Measurements from ENCODE around the gene TGM4. TPM values are rescaled to one million over a fixed set of nuclear protein-coding genes. Genes with fewer than 3 reads are reported as not detected.

Gene TGM4
- total and polyA plus RNA-seq, 9 of the 15 experiments (the other 6 are each of a cell fraction or from before 2014, with no cell fraction given): not detected

- TF ChIP-seq ZNF124 (CRISPR knock-in tag; IDR thresholded peaks at IDR 0.05): no peak
These were observed 43.2 kb upstream of the TGM4 start (continued) for GRCh38 chr3:44831232-44831631.

- Histone ChIP-seq H3K9me1 (ENCODE audit: control insufficient read depth, insufficient read depth, low read length) (no peaks in the 10 kb centered on the region), H4K20me1 (replicated peaks; ENCODE audit: control insufficient read depth, insufficient read depth, low read length) (no peaks in the 10 kb centered on the region), H3K4me2 (ENCODE audit: insufficient read depth, low read length) (no peak overlapping the region), H3K36me3 (ENCODE audit: control insufficient read depth, insufficient read depth, low read length) (peaks cover 72% of the 10 kb centered on the region), H3K4me3 (no peak overlapping the region), H3K4me1 (replicated peaks in 1 of 2; ENCODE audit: control insufficient read depth in 2 of 2, insufficient read depth in 2 of 2, low read length in 2 of 2) (no peaks in the 10 kb centered on the region), H3K9ac (ENCODE audit: insufficient read depth in 1 of 2, low read depth in 2 of 2, low read length in 2 of 2) (no peak overlapping the region), H3K9me3 (replicated peaks; ENCODE audit: control insufficient read depth, insufficient read depth, low read depth, low read length) (peaks cover 4% of the 10 kb centered on the region), H3K79me2 (ENCODE audit: control insufficient read depth, insufficient read depth, low read length) (no peaks in the 10 kb centered on the region), H3K27me3 (ENCODE audit: control insufficient read depth in 2 of 2, insufficient read depth in 2 of 2, low read length in 2 of 2) (no peaks in the 10 kb centered on the region), H3K27ac (ENCODE audit: extremely low read depth, low read depth, low read length) (no peak overlapping the region), H2AFZ (ENCODE audit: low read depth, low read length) (no peak overlapping the region)
- no TSS peak for BruUV-seq (replicated peaks)
- CTCF ChIA-PET (ENCODE audit: low intra/inter-chr PET ratio): no interaction called here
- intact Hi-C loops (cut with micrococcal nuclease) (no loop called here), in situ Hi-C loops (cut with MboI) (no loop called here)
- DNase-seq (ENCODE audit: extremely low read depth in 1 of 4, low spot score in 3 of 4) (no peak), FAIRE-seq (no peak), ATAC-seq (no peak)
- 100% methylated on average over 1 of the region's 1 CpG for WGBS (ENCODE audit: insufficient coverage, low coverage, missing lambda C conversion rate)
- POLR2A ChIA-PET: interaction anchor here (1.0 to 1.3 kb wide), 3 partner anchors 14 to 32 kb away, joined by 3 to 4 read pairs (median 3); no protein-coding TSS in a partner anchor
- TF ChIP-seq L3MBTL2 (IDR thresholded peaks at IDR 0.05) (no peak), PHTF2 (CRISPR knock-in tag; IDR thresholded peaks at IDR 0.05) (no peak), NCOA1 (IDR thresholded peaks at IDR 0.05; ENCODE audit: low read depth) (no peak)
These were observed 42.4 kb upstream of the TGM4 start for GRCh38 chr3:44832032-44832431.

GRCh38 chr3:44832965-44833364 lies 41.4 kb upstream of the TGM4 start:
- H3K79me2 ChIP-seq (ENCODE audit: control insufficient read depth, insufficient read depth, low read length): no peaks in the 10 kb centered on the region
- WGBS (ENCODE audit: insufficient coverage, low coverage, missing lambda C conversion rate): 97% methylated on average over 2 of the region's 2 CpGs
- H3K27ac ChIP-seq (ENCODE audit: extremely low read depth, low read depth, low read length): no peak overlapping the region
- H3K9me1 ChIP-seq (ENCODE audit: control insufficient read depth, insufficient read depth, low read length): no peaks in the 10 kb centered on the region
- H3K4me3 ChIP-seq: no peak overlapping the region
- DNase-seq (ENCODE audit: extremely low read depth in 1 of 4, low spot score in 3 of 4) (no peak), FAIRE-seq (no peak), ATAC-seq (no peak)
- no TSS peak for BruUV-seq (replicated peaks)
- peaks cover 74% of the 10 kb centered on the region for H3K36me3 ChIP-seq (ENCODE audit: control insufficient read depth, insufficient read depth, low read length)
- H3K27me3 ChIP-seq (ENCODE audit: control insufficient read depth in 2 of 2, insufficient read depth in 2 of 2, low read length in 2 of 2): no peaks in the 10 kb centered on the region
- peaks cover 4% of the 10 kb centered on the region for H3K9me3 ChIP-seq (replicated peaks; ENCODE audit: control insufficient read depth, insufficient read depth, low read depth, low read length)
- H3K9ac ChIP-seq (ENCODE audit: insufficient read depth in 1 of 2, low read depth in 2 of 2, low read length in 2 of 2): no peak overlapping the region
- in situ Hi-C loops (cut with MboI) (no loop called here), intact Hi-C loops (cut with micrococcal nuclease) (no loop called here)
- no peak for TF ChIP-seq SMAD1 (IDR thresholded peaks at IDR 0.05; ENCODE audit: low read depth, low read length, partially characterized antibody)
- no peak for TF ChIP-seq ZNF76 (CRISPR knock-in tag; IDR thresholded peaks at IDR 0.05; ENCODE audit: borderline replicate concordance)
- TF ChIP-seq ZBTB49 (CRISPR knock-in tag; IDR thresholded peaks at IDR 0.05; ENCODE audit: borderline replicate concordance): no peak
- no peak for TF ChIP-seq ZC3H11A (IDR thresholded peaks at IDR 0.05; ENCODE audit: low read depth, low read length)
- TF ChIP-seq MIER1 (IDR thresholded peaks at IDR 0.05; ENCODE audit: low read depth): no peak
- no peaks in the 10 kb centered on the region for H3K4me1 ChIP-seq (replicated peaks in 1 of 2; ENCODE audit: control insufficient read depth in 2 of 2, insufficient read depth in 2 of 2, low read length in 2 of 2)
- POLR2A ChIA-PET: interaction anchor here (0.6 to 1.1 kb wide), 2 partner anchors 13 to 162 kb away, joined by 3 read pairs; no protein-coding TSS in a partner anchor
- no peaks in the 10 kb centered on the region for H4K20me1 ChIP-seq (replicated peaks; ENCODE audit: control insufficient read depth, insufficient read depth, low read length)
- no peak overlapping the region for H3K4me2 ChIP-seq (ENCODE audit: insufficient read depth, low read length)
- CTCF ChIA-PET (ENCODE audit: low intra/inter-chr PET ratio): no interaction called here
- H2AFZ ChIP-seq (ENCODE audit: low read depth, low read length): no peak overlapping the region
